HepG2 (cell line): ENCODE results near the gene UTP11. TPM values are rescaled to one million over a fixed set of nuclear protein-coding genes. Genes with fewer than 3 reads are reported as not detected.
A peak's percentile ranks its signal among the peaks of the same experiment; 100 is the strongest.

Source experiments
- AKAP8 ChIP-seq: sonication (generic); formaldehyde crosslinking; IDR thresholded peaks from 2 replicates; pipeline ENCODE4 v1.5.1; 2020; ENCODE audit warnings: mild to moderate bottlenecking, missing genetic modification reagents
- E2F1 ChIP-seq: sonication (generic); formaldehyde crosslinking; IDR thresholded peaks from 2 replicates; pipeline ENCODE4 v1.5.0; 2020; ENCODE audit warnings: missing genetic modification reagents
- HNRNPL ChIP-seq: fragments of 200-400 bp; formaldehyde crosslinking; IDR thresholded peaks from 2 replicates; pipeline ENCODE4 v1.6.1; 2017; ENCODE audit warnings: mild to moderate bottlenecking, low read depth, low read length
- MED13 ChIP-seq: sonication (generic); formaldehyde crosslinking; IDR thresholded peaks from 2 replicates; pipeline ENCODE4 v1.5.0; 2020; ENCODE audit warnings: missing genetic modification reagents
- NCOR1 ChIP-seq: fragments of 200-600 bp; sonication (generic); IDR thresholded peaks from 2 replicates; pipeline ENCODE4 v1.7.0; 2017; ENCODE audit warnings: antibody characterized with exemption, low read length, borderline replicate concordance
- NFE2 ChIP-seq: sonication (generic); formaldehyde crosslinking; IDR thresholded peaks from 2 replicates; pipeline ENCODE4 v1.4.0; 2020; ENCODE audit warnings: missing genetic modification reagents
- NFYC ChIP-seq: IDR thresholded peaks from 2 replicates; pipeline ENCODE4 v1.6.1; 2016; ENCODE audit warnings: missing genetic modification reagents, missing compliant biosample characterization
- NKX3-1 ChIP-seq: sonication (generic); formaldehyde crosslinking; IDR thresholded peaks from 2 replicates; pipeline ENCODE4 v1.5.0; 2020; ENCODE audit warnings: missing genetic modification reagents
- NR2C2 ChIP-seq: sonication (generic); formaldehyde crosslinking; IDR thresholded peaks from 2 replicates; pipeline ENCODE4 v1.4.0; 2020; ENCODE audit warnings: missing genetic modification reagents, mild to moderate bottlenecking, moderate library complexity, borderline replicate concordance
- PCBP1 ChIP-seq: fragments of 200-400 bp; formaldehyde crosslinking; IDR thresholded peaks from 2 replicates; pipeline ENCODE4 v1.6.1; 2017; ENCODE audit warnings: mild to moderate bottlenecking, low read depth, low read length, borderline replicate concordance
- PLRG1 ChIP-seq: fragments of 450-650 bp; conservative IDR thresholded peaks from 2 replicates; pipeline ENCODE4 v1.6.1; 2016
- RXRA ChIP-seq: sonication (generic); formaldehyde crosslinking; IDR thresholded peaks from 2 replicates; pipeline ENCODE4 v1.5.1; 2020; ENCODE audit warnings: missing genetic modification reagents
- SCMH1 ChIP-seq: sonication (generic); formaldehyde crosslinking; IDR thresholded peaks from 2 replicates; pipeline ENCODE4 v1.9.0; 2021; ENCODE audit warnings: missing genetic modification reagents, mild to moderate bottlenecking, borderline replicate concordance
- SP140L ChIP-seq: sonication (generic); formaldehyde crosslinking; IDR thresholded peaks from 2 replicates; pipeline ENCODE4 v1.4.0; 2020; ENCODE audit warnings: missing genetic modification reagents, borderline replicate concordance
- SRY ChIP-seq: sonication (generic); formaldehyde crosslinking; IDR thresholded peaks from 2 replicates; pipeline ENCODE4 v1.8.0; 2022; ENCODE audit warnings: mild to moderate bottlenecking, missing genetic modification reagents
- STAT5B ChIP-seq: sonication (generic); formaldehyde crosslinking; IDR thresholded peaks from 2 replicates; pipeline ENCODE4 v1.4.0; 2020; ENCODE audit warnings: missing genetic modification reagents
- ZBTB3 ChIP-seq: sonication (generic); formaldehyde crosslinking; IDR thresholded peaks from 2 replicates; pipeline ENCODE4 v1.4.0; 2020; ENCODE audit warnings: low read depth, mild to moderate bottlenecking, moderate library complexity, missing genetic modification reagents, borderline replicate concordance
- ZBTB42 ChIP-seq: sonication (generic); formaldehyde crosslinking; IDR thresholded peaks from 2 replicates; pipeline ENCODE4 v1.5.0; 2020; ENCODE audit warnings: mild to moderate bottlenecking, missing genetic modification reagents
- ZFP1 ChIP-seq: IDR thresholded peaks from 2 replicates; pipeline ENCODE4 v1.6.1; 2016
- ZFP36 ChIP-seq: fragments of 150-350 bp; IDR thresholded peaks from 2 replicates; pipeline ENCODE4 v1.6.1; 2018; ENCODE audit warnings: borderline replicate concordance, low read length, low read depth; ENCODE audit not compliant: partially characterized antibody
- ZKSCAN5 ChIP-seq: sonication (generic); formaldehyde crosslinking; IDR thresholded peaks from 2 replicates; pipeline ENCODE4 v1.5.1; 2020; ENCODE audit warnings: mild to moderate bottlenecking, missing genetic modification reagents
- ZNF136 ChIP-seq: sonication (generic); formaldehyde crosslinking; IDR thresholded peaks from 2 replicates; pipeline ENCODE4 v1.8.1; 2022; ENCODE audit warnings: low read depth, mild to moderate bottlenecking, moderate library complexity, missing genetic modification reagents
- ZNF160 ChIP-seq: sonication (generic); formaldehyde crosslinking; IDR thresholded peaks from 2 replicates; pipeline ENCODE4 v1.8.0; 2022; ENCODE audit warnings: mild to moderate bottlenecking, inconsistent platforms, missing genetic modification reagents
- ZNF484 ChIP-seq: sonication (generic); formaldehyde crosslinking; IDR thresholded peaks from 2 replicates; pipeline ENCODE4 v1.5.1; 2020; ENCODE audit warnings: mild to moderate bottlenecking, low read depth, missing genetic modification reagents, borderline replicate concordance
- ZNF644 ChIP-seq: IDR thresholded peaks from 2 replicates; pipeline ENCODE4 v1.6.1; 2016; ENCODE audit warnings: low read depth
- ZNF709 ChIP-seq: sonication (generic); formaldehyde crosslinking; IDR thresholded peaks from 2 replicates; pipeline ENCODE4 v1.5.0; 2020; ENCODE audit warnings: mild to moderate bottlenecking, missing genetic modification reagents
- ZNF776 ChIP-seq: sonication (generic); formaldehyde crosslinking; IDR thresholded peaks from 2 replicates; pipeline ENCODE4 v1.4.0; 2020; ENCODE audit warnings: mild to moderate bottlenecking, missing genetic modification reagents
- ZNF782 ChIP-seq: sonication (generic); formaldehyde crosslinking; IDR thresholded peaks from 2 replicates; pipeline ENCODE4 v1.4.0; 2020; ENCODE audit warnings: missing genetic modification reagents, mild to moderate bottlenecking, borderline replicate concordance
- ZNF816 ChIP-seq: sonication (generic); formaldehyde crosslinking; IDR thresholded peaks from 2 replicates; pipeline ENCODE4 v1.8.0; 2022; ENCODE audit warnings: missing genetic modification reagents, mild to moderate bottlenecking, borderline replicate concordance
- polyA plus RNA-seq, 8 experiments: library from polyadenylated mRNA; depleted of rRNA in 3 of 8; stranded (reverse) in 7 of 8; unstranded in 1 of 8; fragments of >200 nt; fragmentation: Illumina TruSeq in 4 of 8; extraction: Trizol in 4 of 8; gene quantifications; 2 replicates each; pipeline versions ENCODE4 v1.2.1 to v1.2.3, GENCODE V29; 2011 to 2016; ENCODE audit warnings: low read depth in 4 of 8, missing spikeins in 1 of 8, mixed read lengths in 1 of 8; ENCODE audit not compliant: insufficient read depth in 1 of 8
- total RNA-seq, 5 experiments: library from RNA; depleted of rRNA; stranded (reverse); fragments of >200 nt; fragmentation: Illumina TruSeq; extraction: Trizol; gene quantifications; 2 replicates each; pipeline ENCODE4 v1.2.3, GENCODE V29; 2016; ENCODE audit warnings: low read depth in 1 of 5
- TF ChIP-seq, protein P1 (sequence below): sonication (generic); formaldehyde crosslinking; IDR thresholded peaks from 2 replicates; pipeline ENCODE4 v1.4.0; 2020; ENCODE audit warnings: mild to moderate bottlenecking, missing genetic modification reagents
- TF ChIP-seq, protein P2 (sequence below): sonication (generic); formaldehyde crosslinking; IDR thresholded peaks from 2 replicates; pipeline ENCODE4 v1.9.0; 2021; ENCODE audit warnings: missing genetic modification reagents, borderline replicate concordance
- TF ChIP-seq, protein P3 (sequence below): sonication (generic); formaldehyde crosslinking; IDR thresholded peaks from 2 replicates; pipeline ENCODE4 v1.5.0; 2020; ENCODE audit warnings: missing genetic modification reagents

Gene UTP11
- total and polyA plus RNA-seq, 2 of the 13 experiments (the other 11 are each of a cell fraction or from before 2014, with no cell fraction given): 13.5 to 44.8 TPM

DNA sequence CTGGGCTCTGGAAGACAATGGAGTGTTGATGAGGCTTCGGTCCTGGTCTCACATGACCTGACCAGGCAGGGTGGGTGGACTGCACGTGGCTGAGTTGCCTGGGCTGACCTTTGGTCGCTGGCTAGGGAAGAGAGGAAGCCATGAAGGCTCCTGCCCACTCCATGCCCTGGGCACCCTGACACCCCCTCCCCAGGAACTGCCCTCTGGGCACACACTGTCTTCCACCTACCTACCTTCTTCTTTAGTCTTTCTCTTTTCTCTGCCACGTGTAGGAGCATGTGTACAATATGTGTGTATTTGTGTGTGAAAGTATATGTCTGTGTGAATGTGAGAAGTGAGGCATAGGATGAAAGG, 19.0 kb downstream of the UTP11 start (continued):
- no peak for TF ChIP-seq ZNF709 (CRISPR knock-in tag)
- no peak for TF ChIP-seq PCBP1
- TF ChIP-seq ZFP1 (CRISPR knock-in tag): no peak
- TF ChIP-seq SP140L (CRISPR knock-in tag): no peak
- peak; percentile 93 for TF ChIP-seq HNRNPL
- TF ChIP-seq, protein P1, sequence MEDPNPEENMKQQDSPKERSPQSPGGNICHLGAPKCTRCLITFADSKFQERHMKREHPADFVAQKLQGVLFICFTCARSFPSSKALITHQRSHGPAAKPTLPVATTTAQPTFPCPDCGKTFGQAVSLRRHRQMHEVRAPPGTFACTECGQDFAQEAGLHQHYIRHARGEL (CRISPR knock-in tag): no peak
- no peak for TF ChIP-seq ZNF816
- TF ChIP-seq ZFP36: no peak
- TF ChIP-seq ZNF136 (CRISPR knock-in tag): no peak
- TF ChIP-seq, protein P2, sequence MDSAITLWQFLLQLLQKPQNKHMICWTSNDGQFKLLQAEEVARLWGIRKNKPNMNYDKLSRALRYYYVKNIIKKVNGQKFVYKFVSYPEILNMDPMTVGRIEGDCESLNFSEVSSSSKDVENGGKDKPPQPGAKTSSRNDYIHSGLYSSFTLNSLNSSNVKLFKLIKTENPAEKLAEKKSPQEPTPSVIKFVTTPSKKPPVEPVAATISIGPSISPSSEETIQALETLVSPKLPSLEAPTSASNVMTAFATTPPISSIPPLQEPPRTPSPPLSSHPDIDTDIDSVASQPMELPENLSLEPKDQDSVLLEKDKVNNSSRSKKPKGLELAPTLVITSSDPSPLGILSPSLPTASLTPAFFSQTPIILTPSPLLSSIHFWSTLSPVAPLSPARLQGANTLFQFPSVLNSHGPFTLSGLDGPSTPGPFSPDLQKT (CRISPR knock-in tag): no peak
- no peak for TF ChIP-seq PLRG1
- 0 out of 2 replicates have a peak, but pooled peaks have one; percentile 37 for TF ChIP-seq NKX3-1 (CRISPR knock-in tag)
- TF ChIP-seq ZBTB3 (CRISPR knock-in tag): no peak
- peak; percentile 79; the same call in 1 of the 2 replicates for TF ChIP-seq ZNF644 (CRISPR knock-in tag)
- no peak for TF ChIP-seq STAT5B (CRISPR knock-in tag)
- TF ChIP-seq SRY (CRISPR knock-in tag): 0 out of 2 replicates have a peak, but pooled peaks have one; percentile 63
- TF ChIP-seq ZNF782 (CRISPR knock-in tag): no peak
- no peak for TF ChIP-seq ZKSCAN5 (CRISPR knock-in tag)
- TF ChIP-seq RXRA: peak; percentile 46; the same call in 1 of the 2 replicates
- TF ChIP-seq MED13 (CRISPR knock-in tag): no peak
- TF ChIP-seq, protein P3, sequence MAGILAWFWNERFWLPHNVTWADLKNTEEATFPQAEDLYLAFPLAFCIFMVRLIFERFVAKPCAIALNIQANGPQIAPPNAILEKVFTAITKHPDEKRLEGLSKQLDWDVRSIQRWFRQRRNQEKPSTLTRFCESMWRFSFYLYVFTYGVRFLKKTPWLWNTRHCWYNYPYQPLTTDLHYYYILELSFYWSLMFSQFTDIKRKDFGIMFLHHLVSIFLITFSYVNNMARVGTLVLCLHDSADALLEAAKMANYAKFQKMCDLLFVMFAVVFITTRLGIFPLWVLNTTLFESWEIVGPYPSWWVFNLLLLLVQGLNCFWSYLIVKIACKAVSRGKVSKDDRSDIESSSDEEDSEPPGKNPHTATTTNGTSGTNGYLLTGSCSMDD: no peak
- no peak for TF ChIP-seq NCOR1
- TF ChIP-seq AKAP8 (CRISPR knock-in tag): no peak
- 0 out of 2 replicates have a peak, but pooled peaks have one; percentile 24 for TF ChIP-seq NR2C2 (CRISPR knock-in tag)
- no peak for TF ChIP-seq ZNF484 (CRISPR knock-in tag)
- TF ChIP-seq E2F1: no peak
- TF ChIP-seq SCMH1 (CRISPR knock-in tag): no peak
- no peak for TF ChIP-seq NFE2 (CRISPR knock-in tag)
- TF ChIP-seq ZNF776 (CRISPR knock-in tag): no peak
- no peak for TF ChIP-seq NFYC (CRISPR knock-in tag)
- no peak for TF ChIP-seq ZNF160 (CRISPR knock-in tag)
- TF ChIP-seq ZBTB42 (CRISPR knock-in tag): no peak
